GM21526 (cell line): Measurements from ENCODE around the gene RPS19BP1.

Experiments
- ATAC-seq: cut with Tn5 transposase; IDR thresholded peaks from one replicate; pipeline ENCODE4 v1.9.1; 2021; ENCODE audit warnings: moderate library complexity; ENCODE audit not compliant: unreplicated experiment, low FRiP score

The RPS19BP1 gene

DNA sequence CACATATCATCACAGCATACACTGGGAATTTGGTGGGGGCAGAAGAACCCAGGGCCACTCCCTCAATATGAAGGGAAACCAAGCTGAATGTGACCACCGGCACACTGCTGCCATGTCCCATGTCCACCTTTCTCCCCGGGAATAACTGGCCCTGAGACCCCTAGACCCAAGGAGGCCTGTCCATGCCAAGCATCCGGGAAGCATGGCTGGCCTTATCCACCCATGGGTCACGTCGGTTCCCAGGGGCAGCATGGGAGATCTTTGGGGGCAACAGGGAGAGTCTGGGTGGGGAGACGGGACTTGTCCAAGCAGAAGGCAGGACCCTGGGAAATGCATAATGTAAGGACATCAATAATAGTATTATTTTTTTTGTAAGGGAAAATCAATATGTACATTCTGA lies 40.9 kb downstream of the RPS19BP1 start:
- no peak for ATAC-seq

DNA sequence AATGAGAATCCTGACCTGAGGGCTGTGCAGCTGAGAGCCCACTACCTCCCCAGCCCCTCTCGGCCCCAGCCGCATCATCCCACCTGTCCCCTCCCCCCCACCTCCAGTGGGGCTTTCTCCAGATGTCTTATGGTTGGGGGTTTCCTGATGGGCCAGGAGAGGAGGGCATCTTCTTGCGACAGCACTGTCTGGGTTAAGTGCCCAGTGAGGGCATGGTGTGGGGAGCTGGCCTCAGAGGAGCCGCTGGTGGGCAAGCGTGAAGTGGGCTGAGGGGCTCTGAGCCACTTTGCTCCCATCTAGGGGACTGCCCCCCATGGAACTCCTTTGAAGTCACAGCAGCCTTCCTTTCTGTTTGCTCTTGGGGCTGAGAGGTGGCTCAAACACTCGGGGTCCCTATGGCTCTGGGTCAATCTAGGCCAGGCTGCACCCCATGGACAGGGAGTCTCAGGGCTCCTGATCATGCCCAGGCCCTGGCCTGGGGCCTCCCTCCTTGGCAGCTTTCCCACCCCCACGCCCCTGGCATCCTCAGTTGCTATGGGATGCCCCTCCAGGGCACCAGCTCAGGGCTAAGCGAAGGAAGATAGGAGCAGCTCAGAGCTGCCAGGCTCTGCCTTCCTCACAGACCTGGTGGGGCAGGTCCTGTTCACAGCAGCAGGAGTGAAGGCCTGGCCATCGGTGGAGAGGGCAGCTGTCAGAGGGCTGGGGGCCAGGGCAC lies 41.4 kb downstream of the RPS19BP1 start:
- ATAC-seq, result no peak

- ATAC-seq, result peak; percentile 61
Observed at GRCh38 chr22:39490135-39490798, 42.3 kb downstream of the RPS19BP1 start.

DNA sequence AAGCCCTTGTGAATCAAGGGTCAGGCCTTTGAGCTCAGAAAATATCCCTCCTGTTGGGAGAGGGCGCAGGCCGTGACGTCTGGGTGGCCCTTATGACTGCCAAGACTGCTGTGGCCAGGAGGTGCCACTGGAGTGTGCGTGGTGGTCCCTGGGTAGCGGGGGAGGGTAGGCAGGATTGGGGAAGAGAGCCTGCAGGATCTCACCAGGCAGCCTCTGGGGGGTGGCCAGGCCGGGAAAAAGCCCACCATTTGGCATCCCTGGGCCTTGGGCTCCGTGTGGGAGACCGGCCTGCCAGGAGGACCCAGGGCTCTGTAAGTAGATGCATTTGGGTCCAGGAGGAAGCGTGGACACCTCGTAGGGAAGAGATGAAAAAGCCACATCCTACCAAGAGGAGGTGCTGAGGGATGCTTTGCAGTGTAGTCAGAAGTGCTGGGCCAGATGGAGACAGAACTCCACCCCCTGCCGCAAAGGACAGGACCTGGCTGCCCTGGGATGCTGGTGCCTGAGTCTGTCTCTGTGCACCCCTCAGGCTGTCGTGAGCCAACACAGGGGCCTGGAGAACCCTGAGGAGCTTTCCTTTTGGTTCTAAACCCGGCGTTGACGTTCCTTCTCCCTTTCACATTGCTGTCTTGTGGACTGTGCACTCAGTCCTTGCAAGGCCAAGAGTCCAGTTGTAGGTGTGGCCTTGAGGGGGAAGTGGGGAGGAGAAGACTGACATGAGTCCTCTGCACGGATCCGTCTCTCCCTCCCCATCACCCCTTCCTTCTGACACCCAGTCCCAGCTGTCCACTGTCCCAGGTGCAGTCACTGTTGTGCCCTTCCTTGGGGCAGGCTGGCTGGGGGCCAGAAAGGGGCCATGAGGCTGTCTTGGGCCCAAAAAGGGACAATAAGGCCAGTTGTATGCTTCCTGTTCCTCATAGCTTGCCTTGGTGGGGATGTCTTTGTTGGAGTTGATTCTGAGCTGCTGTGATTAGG lies 43.2 kb downstream of the RPS19BP1 start:
- ATAC-seq, result no peak

DNA sequence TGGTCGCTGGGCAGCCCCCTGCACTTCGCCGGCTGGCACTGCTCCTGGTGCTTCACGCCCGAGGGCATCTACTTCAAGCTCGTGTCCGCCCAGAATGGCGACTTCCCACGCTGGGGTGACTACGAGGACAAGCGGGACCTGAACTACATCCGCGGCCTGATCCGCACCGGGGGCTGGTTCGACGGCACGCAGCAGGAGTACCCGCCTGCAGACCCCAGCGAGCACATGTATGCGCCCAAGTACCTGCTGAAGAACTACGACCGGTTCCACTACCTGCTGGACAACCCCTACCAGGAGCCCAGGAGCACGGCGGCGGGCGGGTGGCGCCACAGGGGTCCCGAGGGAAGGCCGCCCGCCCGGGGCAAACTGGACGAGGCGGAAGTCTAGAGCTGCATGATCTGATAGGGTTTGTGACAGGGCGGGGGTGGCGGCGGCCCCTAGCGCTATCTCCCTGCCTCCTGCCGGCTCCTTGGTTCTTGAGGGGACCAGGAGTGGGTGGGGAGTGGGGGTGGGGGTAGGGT lies 43.9 kb downstream of the RPS19BP1 start:
- ATAC-seq, result no peak

GRCh38 chr22:39487826-39488520 lies 44.6 kb downstream of the RPS19BP1 start:
- ATAC-seq, result no peak

DNA sequence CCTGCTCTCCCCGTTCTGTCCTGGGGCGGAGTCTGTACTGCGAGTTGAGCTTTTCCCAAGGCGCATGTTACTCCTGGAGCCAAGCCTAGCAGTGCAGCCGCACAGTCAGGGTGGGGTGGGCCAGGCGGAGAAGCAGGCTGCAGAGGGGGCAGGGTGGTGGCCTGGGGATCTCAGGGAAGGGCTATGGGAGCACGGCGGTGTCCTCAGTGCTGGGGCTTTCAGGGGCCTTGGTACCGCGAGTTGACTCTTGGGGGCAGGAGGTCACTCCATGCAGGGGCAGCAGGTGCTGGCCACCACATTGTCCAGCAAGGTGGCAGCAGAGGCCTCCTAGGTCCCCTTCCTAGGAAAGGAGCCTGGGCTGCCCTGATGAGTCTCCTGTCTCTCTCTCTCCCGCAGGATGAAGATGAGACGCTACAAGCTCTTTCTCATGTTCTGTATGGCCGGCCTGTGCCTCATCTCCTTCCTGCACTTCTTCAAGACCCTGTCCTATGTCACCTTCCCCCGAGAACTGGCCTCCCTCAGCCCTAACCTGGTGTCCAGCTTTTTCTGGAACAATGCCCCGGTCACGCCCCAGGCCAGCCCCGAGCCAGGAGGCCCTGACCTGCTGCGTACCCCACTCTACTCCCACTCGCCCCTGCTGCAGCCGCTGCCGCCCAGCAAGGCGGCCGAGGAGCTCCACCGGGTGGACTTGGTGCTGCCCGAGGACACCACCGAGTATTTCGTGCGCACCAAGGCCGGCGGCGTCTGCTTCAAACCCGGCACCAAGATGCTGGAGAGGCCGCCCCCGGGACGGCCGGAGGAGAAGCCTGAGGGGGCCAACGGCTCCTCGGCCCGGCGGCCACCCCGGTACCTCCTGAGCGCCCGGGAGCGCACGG lies 45.4 kb downstream of the RPS19BP1 start:
- ATAC-seq, result no peak

- ATAC-seq, result no peak
Observed at GRCh38 chr22:39482768-39483167, 49.8 kb downstream of the RPS19BP1 start.

DNA sequence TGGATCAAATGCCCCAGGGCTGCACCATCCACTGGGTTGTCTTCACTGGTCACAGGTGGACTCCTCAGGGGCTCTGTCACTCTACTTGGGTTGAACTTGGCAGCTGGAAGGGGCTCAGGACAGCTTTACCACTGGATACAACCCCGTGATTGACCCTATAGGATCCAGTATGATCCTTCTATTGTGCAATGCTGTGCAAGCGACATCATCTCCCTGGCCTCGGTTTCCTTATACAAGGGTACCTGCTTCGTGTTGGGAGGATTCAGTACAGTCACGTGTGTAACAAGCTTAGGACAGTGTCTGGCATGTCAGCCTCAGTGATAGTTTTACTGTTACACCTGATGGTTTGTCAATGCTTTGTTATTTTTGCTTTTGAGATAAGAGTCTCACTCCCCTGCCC lies 51.0 kb downstream of the RPS19BP1 start:
- ATAC-seq, result no peak

DNA sequence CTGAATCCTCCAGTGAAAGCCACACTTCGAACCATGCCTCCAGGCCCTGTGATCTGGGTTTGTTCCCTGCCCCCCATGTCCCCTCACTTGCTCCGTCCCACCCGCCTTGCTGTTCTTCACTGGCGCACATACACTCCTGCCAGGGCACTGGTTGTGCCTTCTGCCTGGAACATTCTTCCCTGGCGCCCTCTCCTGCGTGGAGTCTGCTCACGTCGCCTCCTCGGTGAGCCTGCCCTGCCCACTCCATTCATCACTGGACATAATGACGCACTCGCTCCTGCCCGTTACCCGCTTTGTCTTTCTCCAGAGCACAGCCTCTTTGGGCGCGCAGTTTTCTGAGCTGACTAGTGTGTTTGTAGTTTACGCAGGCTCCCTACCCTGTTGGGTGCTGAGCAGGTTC lies 51.5 kb downstream of the RPS19BP1 start:
- no peak for ATAC-seq

- no peak for ATAC-seq
Observed at GRCh38 chr22:39480557-39480956, 52.0 kb downstream of the RPS19BP1 start.

- no peak for ATAC-seq
Observed at GRCh38 chr22:39479254-39479653, 53.3 kb downstream of the RPS19BP1 start.
